H1 (cell line): ENCODE data around the gene AGRP.

Experiments
- ASH2L ChIP-seq: fragments of 200-600, 300-600 bp; sonication (generic); IDR thresholded peaks from one replicate; pipeline ENCODE4 v1.7.1; 2017; ENCODE audit warnings: low read length
- GABPA ChIP-seq: IDR thresholded peaks from 2 replicates; pipeline ENCODE4 v1.6.1; 2011; ENCODE audit warnings: mild to moderate bottlenecking, low read length, moderate library complexity, borderline replicate concordance; ENCODE audit not compliant: insufficient read depth
- JUN ChIP-seq: IDR thresholded peaks from 2 replicates; pipeline ENCODE4 v1.6.1; 2011; ENCODE audit warnings: low read depth, mild to moderate bottlenecking, improper control_type of control experiment, low read length
- JUND ChIP-seq: IDR thresholded peaks from 2 replicates; pipeline ENCODE4 v1.6.1; 2011; ENCODE audit warnings: mild to moderate bottlenecking, improper control_type of control experiment, low read length
- NANOG ChIP-seq: IDR thresholded peaks from 2 replicates; pipeline ENCODE4 v1.6.1; 2011; ENCODE audit warnings: low read length, low read depth, mild to moderate bottlenecking, inconsistent platforms; ENCODE audit not compliant: insufficient read depth, poor library complexity, severe bottlenecking
- POLR2A ChIP-seq, 2 experiments: IDR thresholded peaks; 1 replicate in 1 of 2; 2 replicates in 1 of 2; pipeline ENCODE4 v1.6.1; 2011; ENCODE audit warnings: low read depth in 2 of 2, low read length in 2 of 2, mild to moderate bottlenecking in 2 of 2; ENCODE audit errors: control extremely low read depth in 1 of 2
- POLR2AphosphoS5 ChIP-seq: IDR thresholded peaks from 2 replicates; pipeline ENCODE4 v1.6.1; 2011; ENCODE audit warnings: low read depth, low read length
- SIX5 ChIP-seq: IDR thresholded peaks from 2 replicates; pipeline ENCODE4 v1.6.1; 2011; ENCODE audit warnings: mild to moderate bottlenecking, low read depth, low read length
- SP1 ChIP-seq: IDR thresholded peaks from 2 replicates; pipeline ENCODE4 v1.6.1; 2011; ENCODE audit warnings: low read depth, low read length
- TBP ChIP-seq: IDR thresholded peaks from 2 replicates; pipeline ENCODE4 v1.6.1; 2011; ENCODE audit warnings: low read depth, low read length, improper control_type of control experiment
- YY1 ChIP-seq: IDR thresholded peaks from 2 replicates; pipeline ENCODE4 v1.6.1; 2011; ENCODE audit warnings: low read depth, mild to moderate bottlenecking, low read length
- TF ChIP-seq, protein P1 (sequence below): IDR thresholded peaks from 2 replicates; pipeline ENCODE4 v1.6.1; 2011; ENCODE audit warnings: low read length, improper control_type of control experiment
- TF ChIP-seq, protein P2 (sequence below), 3 experiments: IDR thresholded peaks; 1 replicate in 2 of 3; 2 replicates in 1 of 3; pipeline versions ENCODE4 v1.5.1 to v1.6.1; 2011; ENCODE audit warnings: low read length in 3 of 3, mild to moderate bottlenecking in 3 of 3, inconsistent platforms in 2 of 3, low read depth in 1 of 3, moderate library complexity in 1 of 3; ENCODE audit not compliant: insufficient read depth in 1 of 3; ENCODE audit errors: control extremely low read depth in 1 of 3

DNA sequence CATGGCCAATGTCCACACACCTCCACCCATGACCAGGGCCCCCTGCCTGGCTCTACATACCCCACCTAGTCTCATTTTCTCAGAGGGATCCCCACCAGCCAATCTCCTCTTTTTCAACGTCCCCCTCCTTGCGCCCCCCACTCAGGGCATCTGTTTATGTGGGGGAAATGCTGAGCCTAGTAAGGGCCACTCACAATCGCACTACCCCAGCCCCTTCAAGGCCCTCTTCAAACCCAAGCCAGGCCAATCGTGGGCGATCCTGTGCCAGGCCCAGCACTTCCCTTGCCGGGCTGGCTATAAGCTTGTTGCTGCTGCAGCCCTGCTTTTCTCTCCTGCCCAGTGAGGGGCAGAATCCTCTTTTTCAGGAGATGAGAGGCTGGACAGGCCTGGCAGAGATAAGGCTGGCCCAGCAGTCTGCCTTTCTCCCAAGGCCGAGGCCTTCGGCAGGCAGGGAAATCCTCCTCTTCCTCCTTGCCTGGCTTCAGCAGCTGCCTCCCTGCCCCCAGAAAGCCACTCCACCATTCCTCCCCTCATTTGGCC, 36.3 kb downstream of the AGRP start:
- TF ChIP-seq YY1 (no peak), ASH2L (no peak), TBP (no peak), JUND (no peak), POLR2A (IDR thresholded peaks at IDR 0.05; ENCODE audit: control extremely low read depth in 1 of 2, low read depth in 2 of 2, low read length in 2 of 2) (no peak), GABPA (no peak), POLR2AphosphoS5 (no peak), NANOG (no peak), SP1 (no peak), SIX5 (no peak), JUN (no peak)
- TF ChIP-seq, protein P1, sequence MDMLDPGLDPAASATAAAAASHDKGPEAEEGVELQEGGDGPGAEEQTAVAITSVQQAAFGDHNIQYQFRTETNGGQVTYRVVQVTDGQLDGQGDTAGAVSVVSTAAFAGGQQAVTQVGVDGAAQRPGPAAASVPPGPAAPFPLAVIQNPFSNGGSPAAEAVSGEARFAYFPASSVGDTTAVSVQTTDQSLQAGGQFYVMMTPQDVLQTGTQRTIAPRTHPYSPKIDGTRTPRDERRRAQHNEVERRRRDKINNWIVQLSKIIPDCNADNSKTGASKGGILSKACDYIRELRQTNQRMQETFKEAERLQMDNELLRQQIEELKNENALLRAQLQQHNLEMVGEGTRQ = no peak
- TF ChIP-seq, protein P2, sequence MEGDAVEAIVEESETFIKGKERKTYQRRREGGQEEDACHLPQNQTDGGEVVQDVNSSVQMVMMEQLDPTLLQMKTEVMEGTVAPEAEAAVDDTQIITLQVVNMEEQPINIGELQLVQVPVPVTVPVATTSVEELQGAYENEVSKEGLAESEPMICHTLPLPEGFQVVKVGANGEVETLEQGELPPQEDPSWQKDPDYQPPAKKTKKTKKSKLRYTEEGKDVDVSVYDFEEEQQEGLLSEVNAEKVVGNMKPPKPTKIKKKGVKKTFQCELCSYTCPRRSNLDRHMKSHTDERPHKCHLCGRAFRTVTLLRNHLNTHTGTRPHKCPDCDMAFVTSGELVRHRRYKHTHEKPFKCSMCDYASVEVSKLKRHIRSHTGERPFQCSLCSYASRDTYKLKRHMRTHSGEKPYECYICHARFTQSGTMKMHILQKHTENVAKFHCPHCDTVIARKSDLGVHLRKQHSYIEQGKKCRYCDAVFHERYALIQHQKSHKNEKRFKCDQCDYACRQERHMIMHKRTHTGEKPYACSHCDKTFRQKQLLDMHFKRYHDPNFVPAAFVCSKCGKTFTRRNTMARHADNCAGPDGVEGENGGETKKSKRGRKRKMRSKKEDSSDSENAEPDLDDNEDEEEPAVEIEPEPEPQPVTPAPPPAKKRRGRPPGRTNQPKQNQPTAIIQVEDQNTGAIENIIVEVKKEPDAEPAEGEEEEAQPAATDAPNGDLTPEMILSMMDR (IDR thresholded peaks at IDR 0.05; ENCODE audit: control extremely low read depth in 1 of 3, insufficient read depth in 1 of 3, low read depth in 1 of 3, low read length in 3 of 3) = no peak
